MCF 10A (cell line): ENCODE results near the gene OAF. TPM values are rescaled to one million over a fixed set of nuclear protein-coding genes. Genes with fewer than 3 reads are reported as not detected.
A peak's percentile ranks its signal among the peaks of the same experiment; 100 is the strongest.

Experiments
- BruUV-seq: library from RNA; stranded (reverse); fragments of 400-500 nt; replicated peaks from 2 replicates; lab custom pipeline; 2021; lab: Mats Ljungman, UMichigan
- CTCF ChIA-PET: fragments of 300-600 bp; sonication (Branson Sonifier 250); formaldehyde crosslinking; extraction: SDS; loops from one replicate; lab custom pipeline; 2021; ENCODE audit warnings: antibody characterized with exemption, inconsistent platforms; lab: Yijun Ruan, JAX
- POLR2A ChIA-PET: fragments of 300-600, 350-650 bp; sonication (Branson Sonifier 250); formaldehyde crosslinking; extraction: SDS; loops from one replicate; lab custom pipeline; 2020; ENCODE audit warnings: antibody characterized with exemption, inconsistent platforms; lab: Yijun Ruan, JAX
- DNase-seq: peaks from one replicate; pipeline ENCODE4 v3.0.0-alpha.2; 2018; ENCODE audit not compliant: unreplicated experiment
- H3K27ac Mint-ChIP-seq: one replicate; pipeline ENCODE4 v1.8.0; 2022; ENCODE audit warnings: mild to moderate bottlenecking, low read depth, mixed read lengths; ENCODE audit not compliant: unreplicated experiment
- H3K27me3 Mint-ChIP-seq: one replicate; pipeline ENCODE4 v1.8.0; 2022; ENCODE audit warnings: mixed read lengths; ENCODE audit not compliant: insufficient read depth, unreplicated experiment
- H3K36me3 Mint-ChIP-seq: one replicate; pipeline ENCODE4 v1.8.0; 2022; ENCODE audit warnings: mild to moderate bottlenecking, moderate library complexity, mixed read lengths; ENCODE audit not compliant: insufficient read depth, unreplicated experiment
- H3K4me1 Mint-ChIP-seq: one replicate; pipeline ENCODE4 v1.8.0; 2022; ENCODE audit warnings: mixed read lengths; ENCODE audit not compliant: insufficient read depth, unreplicated experiment
- H3K4me3 Mint-ChIP-seq: one replicate; pipeline ENCODE4 v1.8.0; 2022; ENCODE audit warnings: mild to moderate bottlenecking, moderate library complexity, mixed read lengths; ENCODE audit not compliant: unreplicated experiment
- H3K9me3 Mint-ChIP-seq: one replicate; pipeline ENCODE4 v1.8.0; 2022; ENCODE audit warnings: mixed read lengths; ENCODE audit not compliant: unreplicated experiment
- CTCF ChIP-seq: fragments of 200-600 bp; IDR thresholded peaks from one replicate; pipeline ENCODE4 v1.8.0; 2022; ENCODE audit warnings: antibody characterized with exemption, mild to moderate bottlenecking; ENCODE audit not compliant: unreplicated experiment
- intact Hi-C: fragments of 100-400 bp; cut with micrococcal nuclease; formaldehyde crosslinking; loops from 2 replicates; pipeline ENCODE4 v1.14.1; 2022
- total RNA-seq: library from RNA; stranded (reverse); gene quantifications from 2 replicates; pipeline ENCODE4 v1.2.3, GENCODE V29; 2022

OAF gene
- total RNA-seq, 1 experiment from 2014 or later, result 21.6 TPM

DNA sequence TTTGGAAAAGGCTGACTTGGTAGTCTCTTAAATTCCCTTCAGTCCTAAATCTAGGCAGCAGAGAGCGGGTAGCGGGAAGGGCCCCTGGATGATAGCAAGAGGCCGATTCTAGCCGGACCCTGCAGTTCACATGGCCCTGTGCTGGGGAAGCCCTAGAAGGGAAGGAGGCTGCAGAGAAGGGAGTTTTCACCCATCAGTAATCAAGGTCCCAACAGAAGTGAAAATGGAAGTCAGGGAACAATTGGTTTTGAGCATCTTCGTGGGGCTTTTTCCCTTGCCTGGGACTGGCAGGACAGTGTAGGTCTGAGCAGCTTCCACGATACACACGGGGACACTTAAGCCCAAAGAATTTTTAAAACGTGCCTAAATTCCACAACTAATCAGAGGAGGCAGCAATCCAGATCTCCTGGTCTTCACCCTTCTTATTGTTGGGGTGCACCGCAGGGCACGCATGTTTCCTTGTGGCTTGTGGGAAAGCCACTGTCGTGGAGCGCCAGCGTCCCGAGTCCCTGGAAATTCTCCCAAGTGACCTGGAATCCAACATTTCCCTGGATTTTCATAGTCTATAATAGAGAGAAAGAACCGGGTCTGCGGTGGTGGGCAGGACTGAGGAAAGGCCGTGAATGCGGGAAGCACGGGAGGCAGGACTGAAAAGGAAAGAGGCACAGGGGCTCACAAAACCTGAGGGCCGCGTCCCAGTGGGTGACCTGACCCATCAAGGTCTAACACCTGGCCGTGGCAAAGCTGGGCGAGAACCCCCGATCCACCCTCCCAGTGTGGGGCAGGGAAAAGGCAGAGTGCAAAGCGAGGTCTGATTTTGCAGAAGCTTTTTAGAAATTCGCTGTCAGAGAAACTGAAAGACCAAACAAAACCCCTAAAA, 846 bp upstream of the OAF start:
- intact Hi-C loops, result no loop called here
- Mint-ChIP-seq H3K4me3 (peak overlapping the region; percentile 80), H3K36me3 (no peaks in the 10 kb centered on the region), H3K27me3 (no peaks in the 10 kb centered on the region), H3K27ac (peak overlapping the region; percentile 59), H3K9me3 (no peaks in the 10 kb centered on the region), H3K4me1 (peaks cover 46% of the 10 kb centered on the region)
- TSS peak; percentile 84 for BruUV-seq
- no peak for DNase-seq
- ChIA-PET POLR2A (interaction anchor here (0.6 to 2.0 kb wide), 3 partner anchors 15 to 73 kb away, joined by 3 to 7 read pairs (median 3); partner anchors contain the start of gene TRIM29), CTCF (interaction anchor here (1.0 kb wide), 1 partner anchor 19 kb away, joined by 4 read pairs; no protein-coding TSS in a partner anchor)
- TF ChIP-seq CTCF, result no peak

DNA sequence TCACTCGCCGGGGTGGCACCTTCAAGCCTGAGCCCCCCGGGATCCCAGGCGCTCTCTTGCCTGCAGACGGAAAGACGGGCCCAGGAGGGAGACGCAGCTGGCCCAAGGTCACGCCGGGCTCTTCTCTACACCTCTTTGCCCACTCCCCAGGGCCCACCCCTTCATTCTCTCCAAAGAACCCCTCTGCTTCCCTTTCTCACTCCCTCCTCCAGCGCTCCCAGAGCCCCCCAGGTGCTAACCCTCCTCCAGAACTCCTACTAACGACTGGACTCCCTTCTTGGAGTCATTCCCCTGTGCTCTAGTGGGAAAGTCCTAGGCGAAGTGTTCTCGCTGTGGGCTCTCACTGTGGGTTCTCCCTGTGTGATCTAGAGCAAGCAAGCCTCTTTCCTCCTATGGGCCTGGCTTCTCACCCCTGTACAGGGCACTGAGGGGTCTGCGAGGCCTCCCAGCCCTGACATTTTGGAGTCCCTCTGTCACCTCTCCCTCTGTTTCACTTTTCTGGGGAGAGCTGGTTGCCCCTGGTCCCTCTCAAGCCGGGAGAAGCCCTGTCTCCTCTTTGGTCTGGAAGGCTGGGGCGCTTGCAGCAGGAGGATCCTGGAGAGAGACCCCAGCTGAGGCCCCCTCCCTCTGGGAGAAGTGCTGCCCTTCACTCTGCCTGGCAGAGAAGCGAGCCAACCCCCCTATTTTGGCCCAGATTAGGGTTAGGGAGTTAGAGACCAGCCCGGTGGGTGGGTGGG, 858 bp downstream of the OAF start:
- ChIA-PET CTCF (interaction anchor here (0.6 to 2.9 kb wide), 3 partner anchors 75 to 91 kb away, joined by 3 to 10 read pairs (median 3); no protein-coding TSS in a partner anchor), POLR2A (interaction anchor here (0.6 kb wide), 1 partner anchor 132 kb away, joined by 3 read pairs; no protein-coding TSS in a partner anchor)
- Mint-ChIP-seq H3K36me3 (no peaks in the 10 kb centered on the region), H3K4me3 (peak overlapping the region; percentile 80), H3K27me3 (no peaks in the 10 kb centered on the region), H3K9me3 (no peaks in the 10 kb centered on the region), H3K27ac (peak overlapping the region; percentile 25), H3K4me1 (peaks cover 38% of the 10 kb centered on the region)
- no peak for TF ChIP-seq CTCF
- DNase-seq, result peak; percentile 27
- intact Hi-C loops, result no loop called here
- BruUV-seq, result no TSS peak

GRCh38 chr11:120212259-120212878, 1.5 kb downstream of the OAF start:
- CTCF ChIA-PET, result interaction anchor here (0.5 to 2.9 kb wide), 6 partner anchors 35 to 245 kb away, joined by 3 to 10 read pairs (median 4); no protein-coding TSS in a partner anchor
- TSS peak; percentile 16 for BruUV-seq

More at GRCh38 chr11:120212259-120212878, 1.5 kb downstream of the OAF start:
- H3K36me3 Mint-ChIP-seq, result no peaks in the 10 kb centered on the region
- TF ChIP-seq CTCF, result no peak
- peak overlapping the region; percentile 25 for H3K27ac Mint-ChIP-seq
- POLR2A ChIA-PET, result interaction anchor here (0.6 kb wide), 1 partner anchor 132 kb away, joined by 3 read pairs; no protein-coding TSS in a partner anchor
- peaks cover 37% of the 10 kb centered on the region for H3K4me1 Mint-ChIP-seq
- no peaks in the 10 kb centered on the region for H3K27me3 Mint-ChIP-seq
- intact Hi-C loops, result no loop called here
- DNase-seq, result no peak
- H3K4me3 Mint-ChIP-seq, result peak overlapping the region; percentile 80
- no peaks in the 10 kb centered on the region for H3K9me3 Mint-ChIP-seq
